ENCODE data around the gene LRIG3. TPM values are rescaled to one million over a fixed set of nuclear protein-coding genes. Genes with fewer than 3 reads are reported as not detected.
"Not testable (repeated sequence)": the region's sequence is repeated elsewhere in the genome, so short reads cannot be mapped to it uniquely, and the experiment has no call there.

LRIG3 gene
- total RNA-seq, 1 donor from 2014 or later = not detected

- no peak for ATAC-seq (ENCODE audit: low read depth)
- H3K27me3 Mint-ChIP-seq = no peaks in the 10 kb centered on the region
- no peak overlapping the region for H3K27ac Mint-ChIP-seq
- intact Hi-C loops (cut with micrococcal nuclease) = no loop called here
- no peaks in the 10 kb centered on the region for H3K4me1 Mint-ChIP-seq
- no peak overlapping the region for H3K4me3 Mint-ChIP-seq
- no peak for DNase-seq
- POLR2A ChIA-PET = no interaction called here
- no peaks in the 10 kb centered on the region for H3K36me3 Mint-ChIP-seq (ENCODE audit: low read depth)
- TF ChIP-seq CTCF (IDR thresholded peaks at IDR 0.05) = no peak
- CTCF ChIA-PET = no interaction called here
- no peaks in the 10 kb centered on the region for H3K9me3 Mint-ChIP-seq
These were observed 59.5 kb downstream of the LRIG3 start for GRCh38 chr12:58860788-58861240.

- H3K36me3 Mint-ChIP-seq (ENCODE audit: low read depth) = no peaks in the 10 kb centered on the region
- intact Hi-C loops (cut with micrococcal nuclease) = no loop called here
- ATAC-seq (ENCODE audit: low read depth) (no peak), DNase-seq (no peak)
- no peaks in the 10 kb centered on the region for H3K4me1 Mint-ChIP-seq
- no peaks in the 10 kb centered on the region for H3K9me3 Mint-ChIP-seq
- no peak for TF ChIP-seq CTCF (IDR thresholded peaks at IDR 0.05)
- ChIA-PET CTCF (no interaction called here), POLR2A (no interaction called here)
- H3K27ac Mint-ChIP-seq = no peak overlapping the region
- H3K27me3 Mint-ChIP-seq = no peaks in the 10 kb centered on the region
- H3K4me3 Mint-ChIP-seq = no peak overlapping the region
These were observed 60.1 kb downstream of the LRIG3 start for GRCh38 chr12:58860056-58860787.

- intact Hi-C loops (cut with micrococcal nuclease) = no loop called here
- H3K9me3 Mint-ChIP-seq = no peaks in the 10 kb centered on the region
- POLR2A ChIA-PET = no interaction called here
These were observed 62.3 kb downstream of the LRIG3 start for GRCh38 chr12:58858030-58858429.

GRCh38 chr12:58857206-58857605 lies 63.1 kb downstream of the LRIG3 start:
- H3K9me3 Mint-ChIP-seq; CTCF ChIA-PET; ATAC-seq (ENCODE audit: low read depth); H3K27me3 Mint-ChIP-seq; POLR2A ChIA-PET; intact Hi-C loops (cut with micrococcal nuclease); H3K27ac Mint-ChIP-seq; H3K4me3 Mint-ChIP-seq; H3K4me1 Mint-ChIP-seq; DNase-seq; H3K36me3 Mint-ChIP-seq (ENCODE audit: low read depth): not testable (repeated sequence)

More at GRCh38 chr12:58858030-58858429, 62.3 kb downstream of the LRIG3 start:
- DNase-seq (no peak), ATAC-seq (ENCODE audit: low read depth) (no peak)
- Mint-ChIP-seq H3K27me3 (no peaks in the 10 kb centered on the region), H3K27ac (no peak overlapping the region), H3K4me3 (no peak overlapping the region), H3K36me3 (ENCODE audit: low read depth) (no peaks in the 10 kb centered on the region), H3K4me1 (no peaks in the 10 kb centered on the region)
- no peak for TF ChIP-seq CTCF (IDR thresholded peaks at IDR 0.05)
- CTCF ChIA-PET = no interaction called here

- H3K27ac Mint-ChIP-seq; H3K4me3 Mint-ChIP-seq; H3K9me3 Mint-ChIP-seq; POLR2A ChIA-PET; intact Hi-C loops (cut with micrococcal nuclease); H3K27me3 Mint-ChIP-seq; ATAC-seq (ENCODE audit: low read depth); CTCF ChIA-PET; H3K4me1 Mint-ChIP-seq; DNase-seq; H3K36me3 Mint-ChIP-seq (ENCODE audit: low read depth): not testable (repeated sequence)
These were observed 64.7 kb downstream of the LRIG3 start for GRCh38 chr12:58855630-58856029.

- Mint-ChIP-seq H3K9me3 (no peaks in the 10 kb centered on the region), H3K27ac (no peak overlapping the region), H3K4me3 (no peak overlapping the region), H3K36me3 (ENCODE audit: low read depth) (no peaks in the 10 kb centered on the region), H3K4me1 (no peaks in the 10 kb centered on the region), H3K27me3 (no peaks in the 10 kb centered on the region)
- no peak for ATAC-seq (ENCODE audit: low read depth)
- no peak for TF ChIP-seq CTCF (IDR thresholded peaks at IDR 0.05)
- ChIA-PET CTCF (no interaction called here), POLR2A (no interaction called here)
- intact Hi-C loops (cut with micrococcal nuclease) = no loop called here
- no peak for DNase-seq
These were observed 69.5 kb downstream of the LRIG3 start for GRCh38 chr12:58850826-58851225.
